ENCODE data around the gene SLC22A15.

DNA sequence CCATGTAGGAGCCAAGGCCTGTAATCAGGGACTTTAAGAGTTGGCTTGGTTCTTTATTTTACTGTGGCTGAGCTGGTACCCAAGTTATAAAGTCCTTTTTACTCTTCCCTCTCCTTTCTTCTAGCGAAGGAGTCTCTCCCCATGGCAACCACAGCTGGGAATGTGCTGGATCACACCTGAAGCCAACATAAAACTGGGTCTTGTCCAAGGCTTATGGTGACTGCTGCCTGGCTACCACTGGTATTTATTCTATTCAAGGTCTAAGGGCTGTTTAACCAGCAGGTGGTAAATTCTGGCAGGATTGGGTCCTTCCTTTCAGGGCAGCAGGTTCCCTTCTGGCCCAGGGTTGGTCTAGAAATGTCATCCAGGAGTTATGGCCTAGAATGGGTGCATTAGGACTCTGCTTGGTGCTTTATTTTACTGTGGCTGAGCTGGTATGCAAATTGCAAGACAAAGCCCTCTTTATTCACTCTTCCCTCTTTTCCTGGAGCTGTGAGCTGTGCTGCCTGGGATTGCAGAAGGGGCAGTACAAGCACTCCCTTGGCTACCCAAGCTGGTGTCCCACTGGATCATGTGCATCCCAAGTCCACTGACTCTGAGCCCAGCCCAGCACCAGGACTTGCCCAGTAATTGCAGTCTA is 26.6 kb downstream of the SLC22A15 start:
- TF ChIP-seq, protein P1, sequence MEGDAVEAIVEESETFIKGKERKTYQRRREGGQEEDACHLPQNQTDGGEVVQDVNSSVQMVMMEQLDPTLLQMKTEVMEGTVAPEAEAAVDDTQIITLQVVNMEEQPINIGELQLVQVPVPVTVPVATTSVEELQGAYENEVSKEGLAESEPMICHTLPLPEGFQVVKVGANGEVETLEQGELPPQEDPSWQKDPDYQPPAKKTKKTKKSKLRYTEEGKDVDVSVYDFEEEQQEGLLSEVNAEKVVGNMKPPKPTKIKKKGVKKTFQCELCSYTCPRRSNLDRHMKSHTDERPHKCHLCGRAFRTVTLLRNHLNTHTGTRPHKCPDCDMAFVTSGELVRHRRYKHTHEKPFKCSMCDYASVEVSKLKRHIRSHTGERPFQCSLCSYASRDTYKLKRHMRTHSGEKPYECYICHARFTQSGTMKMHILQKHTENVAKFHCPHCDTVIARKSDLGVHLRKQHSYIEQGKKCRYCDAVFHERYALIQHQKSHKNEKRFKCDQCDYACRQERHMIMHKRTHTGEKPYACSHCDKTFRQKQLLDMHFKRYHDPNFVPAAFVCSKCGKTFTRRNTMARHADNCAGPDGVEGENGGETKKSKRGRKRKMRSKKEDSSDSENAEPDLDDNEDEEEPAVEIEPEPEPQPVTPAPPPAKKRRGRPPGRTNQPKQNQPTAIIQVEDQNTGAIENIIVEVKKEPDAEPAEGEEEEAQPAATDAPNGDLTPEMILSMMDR (IDR thresholded peaks at IDR 0.05): no peak
- no peak for TF ChIP-seq POLR2A (IDR thresholded peaks at IDR 0.05)

Data from testis (tissue), 2 donors.